Upper lobe of left lung (tissue), 4 donors: Measurements from ENCODE around the gene UBL4A.

ENCODE experiments used
- POLR2AphosphoS5 ChIP-seq, 2 donors: sonication (generic); formaldehyde crosslinking; IDR thresholded peaks; one replicate each; pipeline ENCODE4 v1.5.1; 2017; ENCODE audit warnings: antibody characterized with exemption in 2 of 2
- TF ChIP-seq, protein P1 (sequence below), 6 experiments: fragments of 450-650 bp in 4 of 6; fragments of 200-600 bp in 2 of 6; sonication (generic) in 2 of 6; IDR thresholded peaks; one replicate each; pipeline ENCODE4 v1.5.1; 2016 to 2019; ENCODE audit warnings: antibody characterized with exemption in 6 of 6

- TF ChIP-seq, protein P1, sequence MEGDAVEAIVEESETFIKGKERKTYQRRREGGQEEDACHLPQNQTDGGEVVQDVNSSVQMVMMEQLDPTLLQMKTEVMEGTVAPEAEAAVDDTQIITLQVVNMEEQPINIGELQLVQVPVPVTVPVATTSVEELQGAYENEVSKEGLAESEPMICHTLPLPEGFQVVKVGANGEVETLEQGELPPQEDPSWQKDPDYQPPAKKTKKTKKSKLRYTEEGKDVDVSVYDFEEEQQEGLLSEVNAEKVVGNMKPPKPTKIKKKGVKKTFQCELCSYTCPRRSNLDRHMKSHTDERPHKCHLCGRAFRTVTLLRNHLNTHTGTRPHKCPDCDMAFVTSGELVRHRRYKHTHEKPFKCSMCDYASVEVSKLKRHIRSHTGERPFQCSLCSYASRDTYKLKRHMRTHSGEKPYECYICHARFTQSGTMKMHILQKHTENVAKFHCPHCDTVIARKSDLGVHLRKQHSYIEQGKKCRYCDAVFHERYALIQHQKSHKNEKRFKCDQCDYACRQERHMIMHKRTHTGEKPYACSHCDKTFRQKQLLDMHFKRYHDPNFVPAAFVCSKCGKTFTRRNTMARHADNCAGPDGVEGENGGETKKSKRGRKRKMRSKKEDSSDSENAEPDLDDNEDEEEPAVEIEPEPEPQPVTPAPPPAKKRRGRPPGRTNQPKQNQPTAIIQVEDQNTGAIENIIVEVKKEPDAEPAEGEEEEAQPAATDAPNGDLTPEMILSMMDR (IDR thresholded peaks at IDR 0.05), result no peak
- TF ChIP-seq POLR2AphosphoS5 (IDR thresholded peaks at IDR 0.05), result no peak
Observed at GRCh38 chrX:154466907-154467306, 19.5 kb downstream of the UBL4A start.
